GM12801 (cell line): ENCODE results near the gene CFL1.

Experiments
- TF ChIP-seq, protein P1 (sequence below): IDR thresholded peaks from one replicate; pipeline ENCODE4 v1.5.1; 2011; ENCODE audit warnings: control low read depth; ENCODE audit not compliant: insufficient read length; ENCODE audit errors: extremely low read depth

The CFL1 gene

DNA sequence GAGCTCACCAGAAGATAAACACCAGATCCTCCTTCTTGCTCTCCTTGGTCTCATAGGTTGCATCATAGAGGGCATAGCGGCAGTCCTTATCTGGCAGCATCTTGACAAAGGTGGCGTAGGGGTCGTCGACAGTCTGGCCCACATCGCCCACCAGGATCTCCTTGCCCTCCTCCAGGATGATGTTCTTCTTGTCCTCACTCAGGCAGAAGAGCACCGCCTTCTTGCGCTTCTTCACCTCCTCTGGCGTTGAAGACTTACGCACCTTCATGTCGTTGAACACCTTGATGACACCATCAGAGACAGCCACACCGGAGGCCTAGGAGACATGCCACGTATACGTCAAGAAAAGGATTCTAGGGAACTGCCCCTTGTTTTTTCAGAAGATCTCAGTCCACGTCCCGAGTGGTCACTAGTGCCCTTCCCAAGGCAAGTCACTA is 2.0 kb downstream of the CFL1 start:
- TF ChIP-seq, protein P1, sequence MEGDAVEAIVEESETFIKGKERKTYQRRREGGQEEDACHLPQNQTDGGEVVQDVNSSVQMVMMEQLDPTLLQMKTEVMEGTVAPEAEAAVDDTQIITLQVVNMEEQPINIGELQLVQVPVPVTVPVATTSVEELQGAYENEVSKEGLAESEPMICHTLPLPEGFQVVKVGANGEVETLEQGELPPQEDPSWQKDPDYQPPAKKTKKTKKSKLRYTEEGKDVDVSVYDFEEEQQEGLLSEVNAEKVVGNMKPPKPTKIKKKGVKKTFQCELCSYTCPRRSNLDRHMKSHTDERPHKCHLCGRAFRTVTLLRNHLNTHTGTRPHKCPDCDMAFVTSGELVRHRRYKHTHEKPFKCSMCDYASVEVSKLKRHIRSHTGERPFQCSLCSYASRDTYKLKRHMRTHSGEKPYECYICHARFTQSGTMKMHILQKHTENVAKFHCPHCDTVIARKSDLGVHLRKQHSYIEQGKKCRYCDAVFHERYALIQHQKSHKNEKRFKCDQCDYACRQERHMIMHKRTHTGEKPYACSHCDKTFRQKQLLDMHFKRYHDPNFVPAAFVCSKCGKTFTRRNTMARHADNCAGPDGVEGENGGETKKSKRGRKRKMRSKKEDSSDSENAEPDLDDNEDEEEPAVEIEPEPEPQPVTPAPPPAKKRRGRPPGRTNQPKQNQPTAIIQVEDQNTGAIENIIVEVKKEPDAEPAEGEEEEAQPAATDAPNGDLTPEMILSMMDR: no peak

DNA sequence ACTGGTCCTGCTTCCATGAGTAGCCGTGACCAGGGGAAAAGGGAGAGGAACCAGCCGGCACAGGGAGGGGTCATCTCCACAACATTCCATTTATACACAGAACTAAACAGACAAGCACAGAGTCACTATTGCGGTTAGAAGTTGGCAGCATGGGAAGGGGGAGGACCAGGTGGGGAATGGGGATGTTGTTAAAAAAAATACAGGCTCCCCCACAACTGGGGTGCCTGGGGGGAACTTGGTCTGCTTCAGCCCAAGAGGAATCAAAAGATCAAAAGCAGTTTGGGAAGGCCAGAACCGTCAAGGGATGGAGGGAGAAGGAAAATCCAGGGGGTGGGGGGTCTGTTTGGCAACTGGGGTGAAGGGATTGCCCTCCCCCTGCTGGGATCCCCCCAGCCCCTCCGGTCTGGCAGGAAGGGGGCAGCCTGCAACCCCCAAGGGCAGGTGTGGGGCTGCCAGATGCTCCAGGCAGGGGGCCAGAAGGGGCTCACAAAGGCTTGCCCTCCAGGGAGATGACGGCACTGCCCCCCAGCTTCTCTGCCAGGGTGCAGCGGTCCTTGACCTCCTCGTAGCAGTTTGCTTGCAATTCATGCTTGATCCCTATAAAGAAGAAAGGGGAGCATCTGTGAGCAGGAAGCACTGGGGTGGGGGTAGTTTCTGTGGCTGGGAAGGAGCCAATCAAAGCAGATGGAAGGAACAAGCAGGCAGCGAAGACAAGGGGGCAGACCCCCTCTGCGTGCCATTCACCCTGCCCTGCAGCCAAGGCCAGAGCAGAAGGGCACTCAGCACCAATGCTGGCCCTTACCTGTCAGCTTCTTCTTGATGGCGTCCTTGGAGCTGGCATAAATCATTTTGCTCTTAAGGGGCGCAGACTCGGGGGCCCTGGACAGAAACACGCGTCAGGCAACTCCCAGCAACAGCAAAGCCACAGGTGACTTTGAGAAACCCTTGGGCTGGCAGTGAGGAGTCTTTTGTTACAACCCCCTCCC is 2.8 kb downstream of the CFL1 start:
- TF ChIP-seq, protein P1: no peak

DNA sequence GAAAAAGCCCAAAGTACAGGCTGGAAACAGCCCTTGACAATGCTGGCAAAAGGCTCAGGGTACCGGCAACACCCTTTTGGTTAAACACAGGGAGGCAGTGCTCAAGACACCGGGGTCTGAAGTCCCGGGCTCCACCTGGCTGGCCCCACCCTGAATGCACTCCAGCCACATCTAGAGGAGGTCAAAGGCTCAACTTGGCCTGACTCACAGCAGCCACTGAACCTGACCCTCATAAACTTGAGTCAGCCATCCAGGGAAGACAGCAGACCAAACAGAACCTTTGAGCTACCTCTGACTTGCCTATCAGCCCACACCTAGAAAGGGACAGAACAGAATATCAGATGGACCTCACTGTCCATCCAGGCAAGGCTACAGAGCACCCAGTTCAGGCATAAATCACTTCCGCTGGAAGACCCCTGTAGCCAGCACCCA is 3.8 kb downstream of the CFL1 start:
- TF ChIP-seq, protein P1: no peak

DNA sequence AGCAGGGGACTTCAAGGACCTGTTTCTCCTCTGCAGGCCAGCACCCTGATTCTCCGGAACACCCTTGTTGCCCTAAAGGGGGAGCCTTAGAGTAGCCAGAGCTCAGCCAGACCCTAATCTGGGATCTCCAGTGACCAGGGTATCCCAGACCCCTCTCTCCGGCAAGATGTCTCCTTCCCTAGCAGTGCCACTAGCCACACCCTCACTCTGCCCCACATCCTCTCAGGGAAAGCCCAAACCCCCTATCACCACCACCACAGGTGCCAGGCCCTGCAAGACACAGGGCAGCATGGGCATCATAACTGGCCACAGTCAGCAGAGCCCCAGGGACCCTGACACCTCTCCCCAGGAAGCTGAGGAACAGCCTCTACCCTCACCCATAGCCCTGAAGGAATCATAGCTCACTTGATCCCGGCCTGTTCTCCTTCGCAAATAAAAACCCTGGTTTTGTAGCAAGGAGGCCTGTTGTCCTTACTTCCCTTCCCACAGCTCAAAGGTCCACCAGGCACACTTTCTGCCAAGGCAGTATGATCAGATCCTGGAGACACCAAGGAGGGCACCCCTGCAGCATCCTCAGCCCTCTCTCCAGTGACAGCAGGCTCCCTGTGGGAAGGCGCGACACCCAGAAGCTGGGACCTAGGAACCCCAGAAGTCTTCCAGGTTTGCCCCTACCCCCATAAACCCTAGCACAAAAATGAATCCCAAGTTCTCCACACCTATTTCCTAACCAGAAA is 4.6 kb downstream of the CFL1 start:
- TF ChIP-seq, protein P1: no peak

DNA sequence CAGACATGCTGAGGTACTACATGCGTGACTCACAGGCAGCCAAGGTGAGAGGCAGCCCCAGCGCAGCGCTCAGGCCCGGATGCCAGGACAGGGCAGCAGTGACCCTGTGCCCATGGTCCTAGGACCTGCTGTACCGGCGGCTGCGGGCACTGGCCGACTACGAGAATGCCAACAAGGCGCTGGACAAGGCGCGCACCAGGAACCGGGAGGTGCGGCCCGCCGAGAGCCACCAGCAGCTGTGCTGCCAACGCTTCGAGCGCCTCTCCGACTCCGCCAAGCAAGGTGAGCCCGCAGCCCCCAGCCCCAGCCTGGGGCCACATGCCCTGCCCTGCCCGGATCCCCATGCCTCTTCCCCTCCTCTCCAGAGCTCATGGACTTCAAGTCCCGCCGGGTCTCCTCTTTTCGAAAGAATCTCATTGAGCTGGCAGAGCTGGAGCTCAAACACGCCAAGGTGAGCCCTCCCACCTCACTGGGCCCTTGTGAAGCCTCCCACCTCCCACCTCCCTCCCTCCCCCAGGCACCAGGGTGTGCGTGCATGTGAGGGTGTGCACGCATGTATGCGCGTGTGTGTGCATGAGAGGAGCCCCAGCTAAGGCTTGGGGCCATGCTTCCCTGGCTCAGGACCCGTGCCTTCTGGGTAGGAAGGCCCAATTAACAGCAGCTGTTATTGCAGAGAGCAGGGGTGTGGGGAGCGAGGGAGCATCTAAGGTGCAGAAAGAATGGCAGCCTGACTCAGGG is 5.3 kb downstream of the CFL1 start:
- TF ChIP-seq, protein P1: no peak

DNA sequence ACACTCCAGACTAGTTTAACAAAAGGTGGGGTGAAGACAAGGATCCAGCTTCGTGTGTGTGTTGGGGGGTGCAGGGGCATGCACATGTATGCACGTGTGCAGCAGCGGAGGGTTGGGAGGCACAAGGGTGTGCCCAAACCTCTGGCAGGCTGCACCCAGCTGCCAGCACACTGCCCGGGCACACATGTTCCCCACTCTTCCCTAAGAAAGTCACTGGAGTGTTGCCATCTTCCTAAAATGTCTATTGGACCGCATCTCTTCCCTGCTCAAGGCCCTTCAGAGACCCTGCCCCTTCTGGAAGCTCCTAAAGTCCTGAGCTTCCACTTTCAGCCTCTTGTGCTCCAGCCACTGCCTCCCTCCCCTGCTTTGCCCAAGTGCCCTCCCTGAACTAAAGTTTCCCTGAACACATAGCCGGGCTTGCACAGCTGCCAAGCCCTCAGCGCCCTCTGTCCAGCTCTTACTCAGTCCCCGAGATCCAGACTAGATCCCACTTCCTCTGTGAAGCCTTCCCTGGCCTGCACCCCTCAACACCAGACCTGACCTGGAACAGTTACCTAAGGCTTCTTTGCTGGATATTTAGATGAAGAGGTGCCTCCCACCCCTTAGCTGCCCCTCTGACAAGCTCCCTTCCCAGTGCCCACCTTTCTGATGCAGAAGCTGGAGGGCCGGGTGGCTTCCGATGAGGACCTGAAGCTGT is 6.0 kb downstream of the CFL1 start:
- TF ChIP-seq, protein P1: no peak
